ENCODE measurements around the gene COASY.
"Not testable (repeated sequence)": the region's sequence is repeated elsewhere in the genome, so short reads cannot be mapped to it uniquely, and the experiment has no call there.

The COASY gene

GRCh38 chr17:42552736-42553135, 9.2 kb upstream of the COASY start, which contains the start of gene HSD17B1:
Gene HSD17B1 (plus strand): TSS chr17:42552923. CDS start chr17:42552934, 11 bp downstream.
- DNase-seq (ENCODE audit: low read depth in 1 of 2, low spot score in 1 of 2): not testable (repeated sequence)

- DNase-seq (ENCODE audit: low read depth in 1 of 2, low spot score in 1 of 2): no peak
These were observed 8.7 kb upstream of the COASY start for GRCh38 chr17:42553161-42553818.

GRCh38 chr17:42553866-42554249, 8.1 kb upstream of the COASY start:
- DNase-seq (ENCODE audit: low read depth in 1 of 2, low spot score in 1 of 2): no peak

GRCh38 chr17:42554250-42555121, 7.5 kb upstream of the COASY start:
- DNase-seq (ENCODE audit: low read depth in 1 of 2, low spot score in 1 of 2): no peak

GRCh38 chr17:42555122-42555622, 6.8 kb upstream of the COASY start:
- DNase-seq (ENCODE audit: low read depth in 1 of 2, low spot score in 1 of 2): no peak

GRCh38 chr17:42555961-42556617, 5.9 kb upstream of the COASY start:
- DNase-seq (ENCODE audit: low read depth in 1 of 2, low spot score in 1 of 2): not testable (repeated sequence)

- DNase-seq (ENCODE audit: low read depth in 1 of 2, low spot score in 1 of 2): no peak
These were observed 2.9 kb upstream of the COASY start for GRCh38 chr17:42559075-42559474.

GRCh38 chr17:42560246-42560645, 1.7 kb upstream of the COASY start:
- no peak for DNase-seq (ENCODE audit: low read depth in 1 of 2, low spot score in 1 of 2)

GRCh38 chr17:42562388-42563142, 617 bp downstream of the COASY start:
- no peak for DNase-seq (ENCODE audit: low read depth in 1 of 2, low spot score in 1 of 2)

- no peak for DNase-seq (ENCODE audit: low read depth in 1 of 2, low spot score in 1 of 2)
These were observed 1.2 kb downstream of the COASY start for GRCh38 chr17:42563143-42563509.

- DNase-seq (ENCODE audit: low read depth in 1 of 2, low spot score in 1 of 2): no peak
These were observed 1.6 kb downstream of the COASY start for GRCh38 chr17:42563543-42563942.

GRCh38 chr17:42563950-42564349, 2.0 kb downstream of the COASY start:
- DNase-seq (ENCODE audit: low read depth in 1 of 2, low spot score in 1 of 2): no peak

GRCh38 chr17:42564815-42565522, 3.0 kb downstream of the COASY start:
- no peak for DNase-seq (ENCODE audit: low read depth in 1 of 2, low spot score in 1 of 2)

- DNase-seq (ENCODE audit: low read depth in 1 of 2, low spot score in 1 of 2): no peak
These were observed 3.7 kb downstream of the COASY start for GRCh38 chr17:42565523-42566214.

GRCh38 chr17:42566215-42566882, 4.4 kb downstream of the COASY start:
- DNase-seq (ENCODE audit: low read depth in 1 of 2, low spot score in 1 of 2): no peak

- peak; percentile 78 to 86 for DNase-seq (ENCODE audit: low read depth in 1 of 2, low spot score in 1 of 2)
These were observed 5.1 kb downstream of the COASY start, which contains the start of gene MLX for GRCh38 chr17:42566883-42567573. Gene MLX (plus strand): TSS chr17:42567100. CDS start chr17:42567125, 25 bp downstream.

GRCh38 chr17:42568341-42569111, 6.6 kb downstream of the COASY start:
- no peak for DNase-seq (ENCODE audit: low read depth in 1 of 2, low spot score in 1 of 2)

Data from activated CD4-positive, alpha-beta T cell treated with anti-CD3 and anti-CD28 coated beads, Interleukin-2, amount 50 U/mL, for 24 hours (primary cell).